Thyroid gland (tissue), 4 donors: ENCODE results near the gene ACER2.
"Not testable (repeated sequence)": the region's sequence is repeated elsewhere in the genome, so short reads cannot be mapped to it uniquely, and the experiment has no call there.

Source experiments
- POLR2A ChIP-seq, 2 donors: fragments of 450-650 bp; IDR thresholded peaks; one replicate each; pipeline ENCODE4 v1.6.1; 2017; ENCODE audit warnings: antibody characterized with exemption in 2 of 2, mild to moderate bottlenecking in 2 of 2, moderate library complexity in 1 of 2
- TF ChIP-seq, protein P1 (sequence below), 6 experiments: fragments of 200-600 bp in 3 of 6; fragments of 450-650 bp in 3 of 6; sonication (generic) in 3 of 6; IDR thresholded peaks; one replicate each; pipeline ENCODE4 v1.5.1; 2016 to 2019; ENCODE audit warnings: antibody characterized with exemption in 6 of 6, mild to moderate bottlenecking in 2 of 6, inconsistent platforms in 1 of 6, moderate library complexity in 1 of 6

DNA sequence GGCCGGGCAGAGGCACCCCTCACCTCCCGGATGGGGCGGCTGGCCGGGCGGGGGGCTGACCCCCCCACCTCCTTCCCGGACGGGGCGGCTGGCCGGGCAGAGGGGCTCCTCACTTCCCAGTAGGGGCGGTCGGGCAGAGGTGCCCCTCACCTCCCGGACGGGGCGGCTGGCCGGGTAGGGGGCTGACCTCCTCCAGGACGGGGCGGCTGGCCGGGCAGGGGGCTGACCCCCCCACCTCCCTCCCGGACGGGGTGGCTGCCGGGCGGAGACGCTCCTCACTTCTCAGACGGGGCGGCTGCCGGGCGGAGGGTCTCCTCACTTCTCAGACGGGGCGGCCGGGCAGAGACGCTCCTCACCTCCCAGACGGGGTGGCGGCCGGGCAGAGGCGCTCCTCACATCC is 24.9 kb downstream of the ACER2 start:
- TF ChIP-seq, protein P1, sequence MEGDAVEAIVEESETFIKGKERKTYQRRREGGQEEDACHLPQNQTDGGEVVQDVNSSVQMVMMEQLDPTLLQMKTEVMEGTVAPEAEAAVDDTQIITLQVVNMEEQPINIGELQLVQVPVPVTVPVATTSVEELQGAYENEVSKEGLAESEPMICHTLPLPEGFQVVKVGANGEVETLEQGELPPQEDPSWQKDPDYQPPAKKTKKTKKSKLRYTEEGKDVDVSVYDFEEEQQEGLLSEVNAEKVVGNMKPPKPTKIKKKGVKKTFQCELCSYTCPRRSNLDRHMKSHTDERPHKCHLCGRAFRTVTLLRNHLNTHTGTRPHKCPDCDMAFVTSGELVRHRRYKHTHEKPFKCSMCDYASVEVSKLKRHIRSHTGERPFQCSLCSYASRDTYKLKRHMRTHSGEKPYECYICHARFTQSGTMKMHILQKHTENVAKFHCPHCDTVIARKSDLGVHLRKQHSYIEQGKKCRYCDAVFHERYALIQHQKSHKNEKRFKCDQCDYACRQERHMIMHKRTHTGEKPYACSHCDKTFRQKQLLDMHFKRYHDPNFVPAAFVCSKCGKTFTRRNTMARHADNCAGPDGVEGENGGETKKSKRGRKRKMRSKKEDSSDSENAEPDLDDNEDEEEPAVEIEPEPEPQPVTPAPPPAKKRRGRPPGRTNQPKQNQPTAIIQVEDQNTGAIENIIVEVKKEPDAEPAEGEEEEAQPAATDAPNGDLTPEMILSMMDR (IDR thresholded peaks at IDR 0.05), result not testable (repeated sequence)
- TF ChIP-seq POLR2A (IDR thresholded peaks at IDR 0.05), result not testable (repeated sequence)
